LNCaP clone FGC (cell line): ENCODE results near the gene GLI2.

Experiments used
- DNase-seq: peaks from one replicate; pipeline ENCODE4 v3.0.0-alpha.2; 2011; ENCODE audit warnings: low read depth
- H3K4me3 ChIP-seq: 2 replicates; pipeline ENCODE4 v1.5.1; 2011; ENCODE audit warnings: mild to moderate bottlenecking, low read depth, low read length, control low read depth
- TF ChIP-seq, protein P1 (sequence below): IDR thresholded peaks from 2 replicates; pipeline ENCODE4 v1.5.1; 2012; ENCODE audit warnings: mild to moderate bottlenecking; ENCODE audit not compliant: control insufficient read depth, insufficient read depth; ENCODE audit errors: extremely low read depth

Gene GLI2

DNA sequence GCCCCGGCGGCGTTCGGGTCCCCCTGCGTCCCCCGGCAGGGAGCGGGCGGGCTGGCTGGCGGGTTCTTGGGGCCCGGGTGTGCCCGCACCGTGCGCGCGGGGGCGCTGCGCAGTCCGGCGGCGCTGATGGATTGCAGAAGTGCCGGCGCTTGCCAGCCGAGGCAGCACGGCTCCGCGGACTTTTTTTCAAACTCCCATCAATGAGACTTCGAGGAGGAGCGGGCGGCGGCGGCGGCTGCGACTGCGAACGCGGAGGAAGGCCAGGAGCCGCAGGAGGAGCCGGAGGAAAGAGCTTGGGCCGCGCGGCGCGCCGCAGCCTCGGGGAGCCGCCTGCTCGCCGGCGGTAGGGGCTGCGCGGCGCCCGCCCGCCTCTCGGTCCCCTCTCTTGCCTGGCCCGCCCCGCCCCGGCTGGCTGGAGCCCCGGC is at the start of gene GLI2:
Gene GLI2, plus strand, starts transcription at position 123 of the 425 bp plus-strand sequence. CDS start 61,453 bp downstream, outside the sequence.
- DNase-seq = peak; percentile 46
- H3K4me3 ChIP-seq = peak within 1 kb of the TSS; percentile 42

DNA sequence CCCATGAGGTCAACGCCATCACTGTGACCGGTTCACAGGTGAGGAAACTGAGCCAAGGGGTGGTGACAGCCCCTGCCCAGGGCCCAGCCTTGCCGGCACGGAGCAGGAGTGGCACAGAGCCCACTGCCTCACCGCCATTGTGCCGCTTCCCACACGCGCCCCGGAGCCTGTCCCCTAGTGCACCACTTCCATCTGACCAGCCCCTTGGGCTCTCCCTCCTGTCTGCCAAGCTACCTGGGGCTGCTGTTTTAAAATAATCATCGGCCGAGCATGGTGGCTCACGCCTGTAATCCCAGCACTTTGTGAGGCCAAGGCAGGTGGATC is 49.7 kb upstream of the GLI2 start:
- TF ChIP-seq, protein P1, sequence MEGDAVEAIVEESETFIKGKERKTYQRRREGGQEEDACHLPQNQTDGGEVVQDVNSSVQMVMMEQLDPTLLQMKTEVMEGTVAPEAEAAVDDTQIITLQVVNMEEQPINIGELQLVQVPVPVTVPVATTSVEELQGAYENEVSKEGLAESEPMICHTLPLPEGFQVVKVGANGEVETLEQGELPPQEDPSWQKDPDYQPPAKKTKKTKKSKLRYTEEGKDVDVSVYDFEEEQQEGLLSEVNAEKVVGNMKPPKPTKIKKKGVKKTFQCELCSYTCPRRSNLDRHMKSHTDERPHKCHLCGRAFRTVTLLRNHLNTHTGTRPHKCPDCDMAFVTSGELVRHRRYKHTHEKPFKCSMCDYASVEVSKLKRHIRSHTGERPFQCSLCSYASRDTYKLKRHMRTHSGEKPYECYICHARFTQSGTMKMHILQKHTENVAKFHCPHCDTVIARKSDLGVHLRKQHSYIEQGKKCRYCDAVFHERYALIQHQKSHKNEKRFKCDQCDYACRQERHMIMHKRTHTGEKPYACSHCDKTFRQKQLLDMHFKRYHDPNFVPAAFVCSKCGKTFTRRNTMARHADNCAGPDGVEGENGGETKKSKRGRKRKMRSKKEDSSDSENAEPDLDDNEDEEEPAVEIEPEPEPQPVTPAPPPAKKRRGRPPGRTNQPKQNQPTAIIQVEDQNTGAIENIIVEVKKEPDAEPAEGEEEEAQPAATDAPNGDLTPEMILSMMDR = no peak
- no peak overlapping the region for H3K4me3 ChIP-seq
- DNase-seq = no peak

More for the DNA sequence above, at the start of gene GLI2:
- TF ChIP-seq, protein P1 = peak; percentile 82

DNA sequence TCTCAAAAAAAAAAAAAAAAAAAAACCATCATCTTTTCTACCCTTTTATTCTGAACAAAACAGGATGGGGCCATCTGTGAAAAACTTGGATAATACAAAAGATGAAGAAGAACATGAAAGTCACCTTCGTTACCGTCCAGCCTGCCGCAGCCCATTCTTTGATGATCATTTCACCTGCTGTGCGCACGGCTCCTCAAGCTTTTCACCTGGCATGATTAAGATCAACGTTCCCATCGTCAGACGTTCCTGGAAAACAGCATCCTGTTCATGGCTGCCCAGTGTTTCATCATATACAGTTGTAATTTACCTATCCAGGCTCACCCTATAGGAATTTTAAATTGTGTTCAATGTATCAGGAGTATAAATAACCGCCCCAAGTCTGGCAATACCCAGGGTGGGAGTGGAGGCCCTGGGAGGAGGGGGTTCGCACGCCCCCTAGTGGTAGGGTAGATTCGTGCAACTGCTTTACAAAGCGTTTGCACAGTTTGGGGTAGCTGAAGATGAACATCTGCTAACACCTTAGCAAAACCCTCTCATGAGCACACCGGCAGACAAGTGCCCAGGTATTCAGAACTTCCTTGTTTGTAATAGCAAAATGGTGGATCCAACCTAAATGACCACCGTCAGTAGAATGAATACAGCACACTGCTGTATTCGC is 49.0 kb upstream of the GLI2 start:
- DNase-seq = no peak
- H3K4me3 ChIP-seq = no peak overlapping the region
- TF ChIP-seq, protein P1 = peak; percentile 21; the same call in 1 of the 2 replicates

DNA sequence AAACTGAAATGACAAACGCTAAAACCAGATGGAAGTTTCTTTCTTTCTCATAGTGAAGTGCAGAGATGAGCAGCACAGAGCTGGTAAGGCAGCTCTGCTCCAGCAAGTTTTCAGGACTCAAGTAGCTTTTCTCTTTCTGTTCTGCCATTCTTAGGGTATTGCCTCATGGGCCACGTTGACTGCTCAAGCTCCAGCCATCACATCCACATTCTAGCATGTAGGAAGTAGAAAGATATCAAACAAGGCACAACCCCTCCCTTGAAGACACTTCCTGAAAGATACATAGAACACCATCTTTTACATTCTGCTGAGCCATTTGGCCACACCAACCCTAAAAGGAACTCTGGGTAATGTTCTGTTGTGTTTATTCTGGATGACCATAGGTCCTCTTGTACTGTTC is 48.5 kb upstream of the GLI2 start:
- TF ChIP-seq, protein P1 = no peak
- no peak overlapping the region for H3K4me3 ChIP-seq
- DNase-seq = no peak

DNA sequence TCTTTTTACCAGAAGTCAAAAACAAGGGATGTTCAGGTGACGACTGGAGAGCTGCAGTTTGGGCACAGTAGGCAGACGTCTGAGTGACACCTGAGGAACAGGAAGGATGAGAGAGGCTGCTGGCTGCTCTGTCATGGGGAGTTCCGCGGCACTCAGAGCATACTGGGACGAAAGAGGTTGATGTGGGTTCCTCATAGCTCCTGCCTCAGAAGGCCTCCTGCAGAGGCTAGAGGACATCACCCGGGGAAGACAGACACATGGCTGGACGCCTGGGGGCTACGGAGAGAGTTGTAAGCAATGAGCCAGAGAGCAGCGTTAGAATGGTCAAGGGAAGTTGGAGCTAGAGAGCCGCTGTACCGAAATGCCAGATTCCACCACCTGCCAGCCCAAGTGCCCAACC is 45.1 kb upstream of the GLI2 start:
- H3K4me3 ChIP-seq = no peak overlapping the region
- TF ChIP-seq, protein P1 = no peak
- no peak for DNase-seq

DNA sequence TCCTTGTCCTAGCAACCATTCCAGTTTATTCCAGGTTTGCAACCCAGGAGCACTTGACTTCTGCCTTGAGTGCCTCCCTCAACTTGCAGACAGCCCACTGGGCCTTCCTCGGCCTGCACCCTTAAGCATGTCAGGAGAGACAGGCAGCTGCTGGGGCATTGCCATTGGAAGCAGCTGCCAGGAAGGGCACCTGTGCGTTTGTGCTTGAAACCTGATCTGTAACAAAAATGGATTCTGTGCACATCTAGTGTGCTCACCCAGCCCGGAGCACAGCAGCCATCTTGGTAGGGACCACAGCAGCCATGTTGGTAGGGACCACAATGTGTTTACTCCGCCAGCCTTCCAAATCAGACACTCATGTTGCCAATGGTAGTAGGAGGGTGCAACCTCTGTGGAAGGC is 44.3 kb upstream of the GLI2 start:
- no peak for DNase-seq
- H3K4me3 ChIP-seq = no peak overlapping the region
- TF ChIP-seq, protein P1 = no peak

DNA sequence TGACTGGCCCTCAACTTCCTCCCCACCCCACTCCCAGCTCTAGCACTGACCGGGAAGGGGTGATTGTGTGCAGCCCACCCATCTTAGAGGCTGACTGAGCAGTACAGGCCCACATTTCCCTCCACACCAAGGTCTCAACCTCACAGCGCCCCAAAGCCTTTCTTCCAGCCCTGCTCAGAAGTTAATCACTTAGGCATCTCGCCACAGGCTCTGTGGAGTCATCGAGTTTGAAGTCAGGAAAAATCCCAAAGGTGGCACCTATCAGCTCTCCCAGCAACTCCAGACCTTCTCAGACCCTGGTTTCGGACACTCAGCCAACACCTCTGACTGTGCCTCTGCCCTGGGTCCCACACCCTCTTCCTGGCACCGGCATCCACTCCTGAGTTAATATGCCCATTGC is 43.0 kb upstream of the GLI2 start:
- TF ChIP-seq, protein P1 = no peak
- DNase-seq = no peak
- H3K4me3 ChIP-seq = no peak overlapping the region
